ENCODE data around the gene COX15.

COX15 gene

GRCh38 chr10:99769706-99770105 is 37.8 kb upstream of the COX15 start:
- H3K4me3 ChIP-seq (ENCODE audit: low read depth, low read length): no peak overlapping the region
- POLR2A ChIA-PET: no interaction called here
- TF ChIP-seq, protein P1, sequence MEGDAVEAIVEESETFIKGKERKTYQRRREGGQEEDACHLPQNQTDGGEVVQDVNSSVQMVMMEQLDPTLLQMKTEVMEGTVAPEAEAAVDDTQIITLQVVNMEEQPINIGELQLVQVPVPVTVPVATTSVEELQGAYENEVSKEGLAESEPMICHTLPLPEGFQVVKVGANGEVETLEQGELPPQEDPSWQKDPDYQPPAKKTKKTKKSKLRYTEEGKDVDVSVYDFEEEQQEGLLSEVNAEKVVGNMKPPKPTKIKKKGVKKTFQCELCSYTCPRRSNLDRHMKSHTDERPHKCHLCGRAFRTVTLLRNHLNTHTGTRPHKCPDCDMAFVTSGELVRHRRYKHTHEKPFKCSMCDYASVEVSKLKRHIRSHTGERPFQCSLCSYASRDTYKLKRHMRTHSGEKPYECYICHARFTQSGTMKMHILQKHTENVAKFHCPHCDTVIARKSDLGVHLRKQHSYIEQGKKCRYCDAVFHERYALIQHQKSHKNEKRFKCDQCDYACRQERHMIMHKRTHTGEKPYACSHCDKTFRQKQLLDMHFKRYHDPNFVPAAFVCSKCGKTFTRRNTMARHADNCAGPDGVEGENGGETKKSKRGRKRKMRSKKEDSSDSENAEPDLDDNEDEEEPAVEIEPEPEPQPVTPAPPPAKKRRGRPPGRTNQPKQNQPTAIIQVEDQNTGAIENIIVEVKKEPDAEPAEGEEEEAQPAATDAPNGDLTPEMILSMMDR (IDR thresholded peaks at IDR 0.05; ENCODE audit: insufficient read depth, low read length, missing control alignments): no peak
- CTCF ChIA-PET: interaction anchor here (1.6 kb wide), 1 partner anchor 76 kb away, joined by 6 read pairs; no protein-coding TSS in a partner anchor
- no peak for DNase-seq (ENCODE audit: low read depth, low spot score)

DNA sequence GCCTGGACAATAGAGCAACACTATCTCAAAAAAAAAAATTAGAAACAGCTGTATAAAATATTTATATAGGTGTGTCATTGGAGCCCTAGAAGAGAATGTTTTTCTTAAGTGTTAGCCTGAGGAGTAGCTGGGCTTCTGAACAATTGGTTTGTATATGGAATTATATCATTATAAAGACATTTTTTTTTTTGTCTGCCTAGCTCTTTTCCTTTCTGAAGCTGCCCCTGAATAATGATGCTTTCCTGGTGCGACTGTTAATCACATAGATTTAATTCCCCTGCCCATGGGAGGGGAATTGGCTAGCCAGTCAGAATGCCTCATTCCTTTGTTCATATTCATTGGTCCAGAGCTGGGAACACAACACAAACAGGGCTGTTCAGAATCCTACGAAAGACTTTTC is 36.6 kb upstream of the COX15 start:
- DNase-seq (ENCODE audit: low read depth, low spot score): no peak
- ChIA-PET POLR2A (interaction anchor here (0.7 to 0.8 kb wide), 2 partner anchors 36 to 101 kb away, joined by 3 to 4 read pairs; no protein-coding TSS in a partner anchor), CTCF (interaction anchor here (0.9 to 1.9 kb wide), 4 partner anchors 10 to 138 kb away, joined by 3 to 4 read pairs (median 3); no protein-coding TSS in a partner anchor)
- TF ChIP-seq, protein P1 (IDR thresholded peaks at IDR 0.05; ENCODE audit: insufficient read depth, low read length, missing control alignments): no peak
- no peak overlapping the region for H3K4me3 ChIP-seq (ENCODE audit: low read depth, low read length)

- ChIA-PET POLR2A (interaction anchor here (0.6 kb wide), 1 partner anchor 253 kb away, joined by 3 read pairs; no protein-coding TSS in a partner anchor), CTCF (interaction anchor here (1.1 to 1.9 kb wide), 3 partner anchors 10 to 137 kb away, joined by 3 to 4 read pairs (median 3); no protein-coding TSS in a partner anchor)
- TF ChIP-seq, protein P1 (IDR thresholded peaks at IDR 0.05; ENCODE audit: insufficient read depth, low read length, missing control alignments): no peak
- H3K4me3 ChIP-seq (ENCODE audit: low read depth, low read length): no peak overlapping the region
- no peak for DNase-seq (ENCODE audit: low read depth, low spot score)
These were observed 36.0 kb upstream of the COX15 start for GRCh38 chr10:99767901-99768300.

GRCh38 chr10:99766302-99766681 is 34.4 kb upstream of the COX15 start:
- POLR2A ChIA-PET: no interaction called here
- H3K4me3 ChIP-seq (ENCODE audit: low read depth, low read length): no peak overlapping the region
- DNase-seq (ENCODE audit: low read depth, low spot score): no peak
- CTCF ChIA-PET: interaction anchor here (1.3 kb wide), 1 partner anchor 8 kb away, joined by 3 read pairs; no protein-coding TSS in a partner anchor
- TF ChIP-seq, protein P1 (IDR thresholded peaks at IDR 0.05; ENCODE audit: insufficient read depth, low read length, missing control alignments): no peak

DNA sequence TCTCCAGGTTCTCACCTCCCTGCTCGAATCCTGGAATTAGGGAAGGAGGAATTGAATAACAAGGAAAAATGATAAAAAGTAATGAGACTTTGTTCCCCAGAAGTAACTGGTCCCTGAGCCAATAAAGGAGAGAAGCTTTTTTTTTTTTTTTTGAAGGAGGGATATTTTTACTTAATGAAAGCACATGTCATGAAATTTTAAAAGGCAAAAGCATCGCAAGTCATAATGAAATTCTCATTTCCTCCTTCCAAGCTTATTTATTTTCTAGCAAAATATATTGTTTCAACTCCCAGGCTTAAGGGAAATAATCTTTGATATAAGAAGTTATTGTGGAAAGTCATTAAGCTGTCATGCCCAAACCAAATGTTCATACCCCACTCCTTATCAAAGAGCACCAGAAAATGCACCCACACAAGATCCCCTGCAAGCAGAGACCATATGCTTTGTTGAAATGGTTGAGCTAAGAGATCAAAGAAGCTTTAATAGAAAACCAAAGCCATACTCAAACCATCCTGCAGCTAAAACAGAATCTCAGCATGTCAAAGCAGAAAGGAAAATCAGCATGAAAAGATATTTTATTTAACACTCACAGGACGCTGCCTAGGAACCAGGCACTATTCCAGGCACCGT is 33.9 kb upstream of the COX15 start:
- no peak overlapping the region for H3K4me3 ChIP-seq (ENCODE audit: low read depth, low read length)
- CTCF ChIA-PET: interaction anchor here (1.3 kb wide), 1 partner anchor 8 kb away, joined by 3 read pairs; no protein-coding TSS in a partner anchor
- POLR2A ChIA-PET: no interaction called here
- DNase-seq (ENCODE audit: low read depth, low spot score): no peak
- TF ChIP-seq, protein P1 (IDR thresholded peaks at IDR 0.05; ENCODE audit: insufficient read depth, low read length, missing control alignments): no peak

DNA sequence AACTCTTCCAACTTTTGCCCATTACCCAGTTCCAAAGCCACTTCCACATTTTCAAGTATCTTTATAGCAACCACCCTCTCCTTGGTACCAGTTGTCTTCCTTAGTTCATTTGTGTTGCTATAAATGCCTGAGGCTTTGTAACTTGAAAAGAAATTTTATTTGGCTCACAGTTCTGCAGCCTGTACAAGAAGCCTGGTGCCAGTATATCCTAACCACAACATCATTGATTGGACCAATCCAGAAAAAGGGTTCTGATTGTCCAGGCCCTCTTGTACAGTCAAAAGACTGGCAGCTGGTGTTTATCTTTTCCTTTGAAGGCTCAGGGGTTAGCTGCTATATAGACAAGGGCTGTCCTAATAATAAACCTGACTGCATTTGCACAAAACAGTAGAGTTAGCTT is 29.4 kb upstream of the COX15 start:
- POLR2A ChIA-PET: no interaction called here
- H3K4me3 ChIP-seq (ENCODE audit: low read depth, low read length): no peak overlapping the region
- DNase-seq (ENCODE audit: low read depth, low spot score): no peak
- TF ChIP-seq, protein P1 (IDR thresholded peaks at IDR 0.05; ENCODE audit: insufficient read depth, low read length, missing control alignments): no peak
- CTCF ChIA-PET: interaction anchor here (0.9 kb wide), 1 partner anchor 12 kb away, joined by 3 read pairs; no protein-coding TSS in a partner anchor

Measured in AG04449 (cell line).